OCI-LY1 (cell line): ENCODE measurements around the gene KPRP.

Source experiments
- H2AFZ ChIP-seq: fragments of 200-600 bp; sonication (generic), shearing (Covaris generic); 2 replicates; pipeline ENCODE4 v1.6.0; 2014; ENCODE audit warnings: antibody characterized with exemption, mild to moderate bottlenecking, low read length
- H3F3A ChIP-seq: fragments of 200-600 bp; sonication (generic), shearing (Covaris generic); 2 replicates; pipeline ENCODE4 v1.6.0; 2014; ENCODE audit warnings: mild to moderate bottlenecking, antibody characterized with exemption, low read length, moderate library complexity; ENCODE audit not compliant: insufficient read depth
- H3K27ac ChIP-seq: fragments of 200-600 bp; sonication (generic); 2 replicates; pipeline ENCODE4 v1.5.1; 2014; ENCODE audit warnings: low read length, mixed run types, mild to moderate bottlenecking, low read depth; ENCODE audit not compliant: poor library complexity, severe bottlenecking
- H3K27me3 ChIP-seq: fragments of 200-600 bp; sonication (generic); 2 replicates; pipeline ENCODE4 v1.6.0; 2014; ENCODE audit warnings: antibody characterized with exemption, mild to moderate bottlenecking, low read length, moderate library complexity; ENCODE audit not compliant: insufficient read depth
- H3K36me3 ChIP-seq: fragments of 200-600 bp; sonication (generic); 2 replicates; pipeline ENCODE4 v1.6.1; 2014; ENCODE audit warnings: mild to moderate bottlenecking, antibody characterized with exemption, low read length, moderate library complexity, mixed read lengths; ENCODE audit not compliant: insufficient read depth
- H3K4me1 ChIP-seq: fragments of 200-600 bp; sonication (generic); 2 replicates; pipeline ENCODE4 v1.5.1; 2014; ENCODE audit warnings: mild to moderate bottlenecking, low read length, moderate library complexity; ENCODE audit not compliant: insufficient read depth, severe bottlenecking
- H3K4me2 ChIP-seq: fragments of 200-600 bp; sonication (generic), shearing (Covaris generic); 2 replicates; pipeline ENCODE4 v1.6.1; 2014; ENCODE audit warnings: low read length
- H3K4me3 ChIP-seq: fragments of 200-600 bp; sonication (generic); 2 replicates; pipeline ENCODE4 v1.5.1; 2014; ENCODE audit warnings: low read length, low read depth, mild to moderate bottlenecking, mixed read lengths; ENCODE audit not compliant: poor library complexity, severe bottlenecking
- H3K79me2 ChIP-seq: fragments of 200-600 bp; shearing (Covaris generic); 2 replicates; pipeline ENCODE4 v1.6.1; 2016; ENCODE audit warnings: mixed run types, low read length, mixed read lengths; ENCODE audit not compliant: insufficient read depth
- H3K9ac ChIP-seq: fragments of 200-600 bp; sonication (generic), shearing (Covaris generic); 2 replicates; pipeline ENCODE4 v1.6.1; 2014; ENCODE audit warnings: mild to moderate bottlenecking, low read length, mixed read lengths
- H3K9me2 ChIP-seq: fragments of 200-600 bp; sonication (generic), shearing (Covaris generic); 2 replicates; pipeline ENCODE4 v1.6.1; 2014; ENCODE audit warnings: low read depth, mild to moderate bottlenecking, low read length, mixed read lengths
- H3K9me3 ChIP-seq: fragments of 200-600 bp; shearing (Covaris generic); 2 replicates; pipeline ENCODE4 v1.6.1; 2014; ENCODE audit warnings: low read length, mixed read lengths
- H4K20me1 ChIP-seq: fragments of 200-600 bp; sonication (generic), shearing (Covaris generic); 2 replicates; pipeline ENCODE4 v1.6.0; 2016; ENCODE audit warnings: mild to moderate bottlenecking, low read length; ENCODE audit not compliant: insufficient read depth
- EZH2 ChIP-seq: fragments of 200-600 bp; sonication (generic), shearing (Covaris generic); IDR thresholded peaks from 2 replicates; pipeline ENCODE4 v1.8.0; 2017; ENCODE audit warnings: borderline replicate concordance, mixed run types, mild to moderate bottlenecking, antibody characterized with exemption, low read length, moderate library complexity, mixed read lengths
- TF ChIP-seq, protein P1 (sequence below): fragments of 200-600 bp; sonication (generic), shearing (Covaris generic); IDR thresholded peaks from 2 replicates; pipeline ENCODE4 v1.5.1; 2017; ENCODE audit warnings: mild to moderate bottlenecking, antibody characterized with exemption, low read length, moderate library complexity, mixed read lengths

The KPRP gene

DNA sequence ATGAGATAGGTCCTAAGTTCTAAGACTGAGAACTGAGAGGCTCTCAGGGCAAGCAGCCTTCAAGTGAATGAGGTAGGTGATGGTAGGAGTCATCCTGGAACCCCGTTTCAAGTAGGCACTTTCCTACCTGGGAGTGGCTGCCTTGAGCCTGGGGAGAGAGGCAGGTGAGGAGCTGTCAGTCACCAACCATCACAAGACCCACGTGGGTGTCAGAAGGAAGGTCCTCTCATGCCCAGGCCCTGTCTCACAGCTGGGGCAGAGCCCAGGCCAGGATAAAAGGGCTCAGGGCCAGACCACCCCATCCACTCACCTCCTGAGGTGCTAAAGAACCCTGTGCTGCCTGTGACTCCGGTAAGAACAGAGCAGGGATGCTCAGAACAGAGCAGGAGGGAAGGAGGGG is 38.6 kb downstream of the KPRP start, which contains the start of gene LCE1D:
Gene LCE1D (plus strand): TSS at position 301 of the 400 bp plus-strand sequence. CDS start 1,074 bp downstream, outside the sequence.
- Histone ChIP-seq H3F3A (no peaks in the 10 kb centered on the region), H3K4me3 (no peak within 1 kb of the TSS), H3K27me3 (no peaks in the 10 kb centered on the region), H2AFZ (no peak within 1 kb of the TSS), H3K9me2 (no peaks in the 10 kb centered on the region), H3K9ac (no peak within 1 kb of the TSS), H3K4me1 (no peaks in the 10 kb centered on the region), H3K36me3 (no peaks in the 10 kb centered on the region), H4K20me1 (no peaks in the 10 kb centered on the region), H3K4me2 (no peak within 1 kb of the TSS), H3K9me3 (no peaks in the 10 kb centered on the region), H3K27ac (no peak within 1 kb of the TSS), H3K79me2 (no peaks in the 10 kb centered on the region)
- TF ChIP-seq, protein P1, sequence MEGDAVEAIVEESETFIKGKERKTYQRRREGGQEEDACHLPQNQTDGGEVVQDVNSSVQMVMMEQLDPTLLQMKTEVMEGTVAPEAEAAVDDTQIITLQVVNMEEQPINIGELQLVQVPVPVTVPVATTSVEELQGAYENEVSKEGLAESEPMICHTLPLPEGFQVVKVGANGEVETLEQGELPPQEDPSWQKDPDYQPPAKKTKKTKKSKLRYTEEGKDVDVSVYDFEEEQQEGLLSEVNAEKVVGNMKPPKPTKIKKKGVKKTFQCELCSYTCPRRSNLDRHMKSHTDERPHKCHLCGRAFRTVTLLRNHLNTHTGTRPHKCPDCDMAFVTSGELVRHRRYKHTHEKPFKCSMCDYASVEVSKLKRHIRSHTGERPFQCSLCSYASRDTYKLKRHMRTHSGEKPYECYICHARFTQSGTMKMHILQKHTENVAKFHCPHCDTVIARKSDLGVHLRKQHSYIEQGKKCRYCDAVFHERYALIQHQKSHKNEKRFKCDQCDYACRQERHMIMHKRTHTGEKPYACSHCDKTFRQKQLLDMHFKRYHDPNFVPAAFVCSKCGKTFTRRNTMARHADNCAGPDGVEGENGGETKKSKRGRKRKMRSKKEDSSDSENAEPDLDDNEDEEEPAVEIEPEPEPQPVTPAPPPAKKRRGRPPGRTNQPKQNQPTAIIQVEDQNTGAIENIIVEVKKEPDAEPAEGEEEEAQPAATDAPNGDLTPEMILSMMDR, result no peak
- no peak for TF ChIP-seq EZH2

DNA sequence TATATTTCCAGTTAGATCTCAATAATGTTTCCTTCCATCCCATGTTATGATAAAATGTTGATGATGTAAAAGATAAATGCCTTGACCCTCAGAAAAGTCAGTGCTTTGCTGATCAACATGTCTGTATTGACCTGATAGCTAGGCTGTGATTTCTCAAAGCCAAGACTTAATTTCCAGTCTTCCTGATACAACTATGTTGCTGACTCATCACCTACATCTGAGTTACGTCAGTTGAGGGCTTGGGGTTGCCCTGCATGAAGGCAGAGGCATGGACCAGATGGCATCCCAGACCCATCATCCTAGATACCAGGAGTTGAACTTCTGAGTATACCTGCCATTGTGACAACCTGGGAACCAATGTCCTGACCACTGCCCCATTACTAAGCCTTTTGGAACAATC is 43.5 kb downstream of the KPRP start:
- Histone ChIP-seq H3K9me3 (no peaks in the 10 kb centered on the region), H3K9me2 (no peaks in the 10 kb centered on the region), H3K4me2 (no peak overlapping the region), H4K20me1 (no peaks in the 10 kb centered on the region), H3K4me1 (no peaks in the 10 kb centered on the region), H2AFZ (no peak overlapping the region), H3K9ac (no peak overlapping the region), H3K36me3 (no peaks in the 10 kb centered on the region), H3K27me3 (no peaks in the 10 kb centered on the region; the same call in 1 of the 2 replicates), H3K4me3 (no peak overlapping the region), H3K79me2 (no peaks in the 10 kb centered on the region), H3F3A (no peaks in the 10 kb centered on the region), H3K27ac (no peak overlapping the region)
- TF ChIP-seq, protein P1, result no peak
- TF ChIP-seq EZH2, result no peak

DNA sequence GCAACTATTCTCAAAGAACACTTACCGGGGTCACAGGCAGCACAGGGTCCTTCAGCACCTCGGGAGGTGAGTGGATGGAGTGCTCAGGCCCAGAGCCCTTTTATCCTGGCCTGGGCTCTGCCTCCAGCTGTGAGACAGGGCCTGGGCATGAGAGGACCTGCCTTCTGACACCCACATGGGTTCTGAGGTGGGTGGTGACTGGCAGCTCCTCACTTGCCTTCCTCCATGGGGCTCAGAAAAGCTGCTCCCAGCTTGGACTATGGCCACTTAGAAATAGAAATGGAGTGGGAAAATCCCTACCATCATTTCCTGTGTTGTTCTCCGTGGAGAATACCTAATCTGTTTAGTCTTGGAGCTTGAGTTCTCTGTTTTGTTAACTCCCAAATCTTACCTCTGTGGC is 48.8 kb downstream of the KPRP start, which contains the start of gene LCE1C:
Gene LCE1C (minus strand): TSS at position 76 of the 400 bp plus-strand sequence. CDS start 1,173 bp downstream, outside the sequence.
- Histone ChIP-seq H3F3A (no peaks in the 10 kb centered on the region), H2AFZ (no peak within 1 kb of the TSS), H3K79me2 (no peaks in the 10 kb centered on the region), H3K27me3 (no peaks in the 10 kb centered on the region; the same call in 1 of the 2 replicates), H3K4me1 (no peaks in the 10 kb centered on the region), H3K9me3 (no peaks in the 10 kb centered on the region), H3K9ac (no peak within 1 kb of the TSS), H3K27ac (no peak within 1 kb of the TSS), H3K36me3 (no peaks in the 10 kb centered on the region), H4K20me1 (no peaks in the 10 kb centered on the region), H3K9me2 (no peaks in the 10 kb centered on the region), H3K4me2 (no peak within 1 kb of the TSS), H3K4me3 (no peak within 1 kb of the TSS)
- TF ChIP-seq, protein P1, result no peak
- TF ChIP-seq EZH2, result no peak
